ENCODE data around the gene ZDHHC3. TPM values are rescaled to one million over a fixed set of nuclear protein-coding genes. Genes with fewer than 3 reads are reported as not detected.

ZDHHC3 gene
- total RNA-seq, 2 donors from 2014 or later, result 152 to 171 TPM

DNA sequence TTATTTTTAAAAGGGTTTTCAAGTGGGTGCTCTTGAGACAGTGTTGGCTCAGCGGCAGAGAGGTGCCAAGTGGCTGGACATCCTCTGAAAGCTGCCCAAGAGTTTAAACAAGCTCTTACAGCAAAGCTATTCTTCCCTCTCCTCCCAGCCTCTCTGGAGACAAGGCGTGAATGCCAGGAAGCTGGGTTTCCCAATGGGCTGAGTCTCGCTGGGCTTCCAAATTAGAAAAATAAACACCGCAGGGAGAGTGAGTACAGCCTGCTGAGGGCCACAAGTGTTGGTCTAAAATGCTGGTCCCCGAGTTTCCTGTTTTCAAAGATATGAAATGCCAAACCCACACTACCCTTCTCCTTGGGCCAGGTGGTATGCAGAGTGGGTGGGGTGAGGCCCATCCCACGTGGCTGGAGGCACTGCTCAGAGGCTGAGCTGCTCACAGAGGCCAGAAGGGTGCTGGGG is 36.4 kb downstream of the ZDHHC3 start:
- DNase-seq (no peak), ATAC-seq (no peak)
- intact Hi-C loops (cut with DNase I, micrococcal nuclease), result no loop called here

DNA sequence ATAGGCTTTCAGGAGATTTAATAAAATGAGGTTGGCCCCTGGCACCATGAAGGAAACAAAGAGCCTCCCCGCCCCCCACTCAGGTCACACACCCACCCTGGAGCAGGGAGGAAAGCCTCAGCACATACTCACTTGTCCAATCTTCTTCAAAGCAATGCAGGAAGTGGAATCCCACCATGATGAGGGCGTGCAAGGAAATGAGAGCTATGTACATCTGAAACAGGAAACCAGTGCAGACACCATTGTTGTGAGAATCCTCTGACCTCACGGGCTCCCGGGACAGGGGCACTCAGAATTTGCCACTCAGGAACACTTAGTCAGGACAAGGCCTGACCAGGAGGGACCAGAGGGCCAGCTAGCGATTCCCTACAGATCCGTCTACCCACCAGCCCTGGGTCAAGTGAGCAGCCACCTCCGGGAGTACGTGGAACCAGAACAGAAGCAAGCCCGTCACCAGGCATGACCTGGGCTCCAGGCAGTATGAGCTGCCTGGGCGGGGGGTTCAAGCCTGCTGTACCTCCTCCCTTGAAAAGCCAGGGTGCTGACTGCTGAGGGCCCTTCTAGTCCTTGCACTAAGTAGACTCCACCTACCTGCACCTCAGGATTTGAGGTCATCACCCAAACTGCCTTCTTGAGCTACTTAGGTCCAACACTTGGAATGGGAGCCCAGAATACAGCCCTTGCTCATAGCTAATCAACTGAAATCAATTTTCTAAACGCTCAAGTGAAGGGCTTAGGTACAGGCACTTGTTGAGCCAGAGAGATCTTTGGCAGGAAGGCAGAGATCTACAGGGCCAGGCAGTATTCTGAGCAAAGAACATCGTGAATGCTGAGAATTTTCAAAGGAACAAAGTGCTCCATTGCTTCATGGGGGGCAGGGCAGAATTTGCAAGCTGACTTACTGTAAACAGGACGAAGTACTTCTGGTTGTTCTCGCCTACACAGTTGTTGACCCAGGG is 42.7 kb downstream of the ZDHHC3 start:
- no peak for DNase-seq
- no peak for ATAC-seq
- intact Hi-C loops (cut with DNase I, micrococcal nuclease), result no loop called here

DNA sequence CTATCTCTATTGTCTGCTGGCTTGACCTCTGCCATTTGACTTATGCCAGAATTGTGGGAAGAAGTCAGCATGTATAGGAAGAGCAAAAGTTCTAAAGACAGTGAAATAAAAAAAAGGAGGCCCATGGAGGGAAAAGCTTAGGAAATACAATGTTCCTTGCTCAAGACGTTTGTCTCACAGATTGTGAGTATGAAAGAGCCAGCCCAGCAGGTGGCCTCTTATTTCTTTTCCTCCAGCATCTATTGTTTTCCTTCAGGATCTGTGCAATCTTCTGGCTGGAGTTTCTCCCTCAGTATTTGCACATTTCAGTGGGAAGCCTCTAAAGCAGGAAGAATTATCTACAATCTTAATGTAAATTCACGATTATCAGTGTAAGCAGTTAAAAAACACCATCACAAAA is 43.7 kb downstream of the ZDHHC3 start:
- intact Hi-C loops (cut with DNase I, micrococcal nuclease), result no loop called here
- no peak for DNase-seq
- no peak for ATAC-seq

- intact Hi-C loops (cut with DNase I, micrococcal nuclease), result no loop called here
- DNase-seq (no peak), ATAC-seq (no peak)
Observed at GRCh38 chr3:44931791-44932190, 44.2 kb downstream of the ZDHHC3 start.

- intact Hi-C loops (cut with DNase I, micrococcal nuclease), result no loop called here
- DNase-seq (no peak), ATAC-seq (no peak)
Observed at GRCh38 chr3:44930911-44931310, 45.1 kb downstream of the ZDHHC3 start.

DNA sequence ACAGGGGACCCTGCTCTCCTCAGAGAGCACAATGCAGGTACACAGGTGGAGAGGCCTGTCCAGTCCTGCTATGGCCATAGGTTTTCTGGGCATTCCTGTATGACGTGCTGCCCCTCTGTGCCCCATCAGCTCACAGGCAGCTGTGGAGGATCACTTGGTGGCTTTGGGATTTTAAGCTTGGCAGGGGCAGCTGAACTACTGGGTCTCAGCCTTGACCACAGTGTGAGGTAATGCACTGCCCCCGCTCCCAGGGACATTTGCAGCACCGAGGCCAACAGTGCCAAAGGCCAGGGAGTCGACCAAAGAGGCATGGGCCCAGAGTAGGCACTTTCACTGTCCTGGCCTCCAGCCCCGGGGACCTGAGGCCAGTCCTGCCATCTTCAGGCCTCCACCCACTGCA is 46.2 kb downstream of the ZDHHC3 start:
- no peak for ATAC-seq
- no peak for DNase-seq
- intact Hi-C loops (cut with DNase I, micrococcal nuclease), result no loop called here

- intact Hi-C loops (cut with DNase I, micrococcal nuclease), result no loop called here
- ATAC-seq (no peak), DNase-seq (no peak)
Observed at GRCh38 chr3:44927371-44927770, 48.6 kb downstream of the ZDHHC3 start.

DNA sequence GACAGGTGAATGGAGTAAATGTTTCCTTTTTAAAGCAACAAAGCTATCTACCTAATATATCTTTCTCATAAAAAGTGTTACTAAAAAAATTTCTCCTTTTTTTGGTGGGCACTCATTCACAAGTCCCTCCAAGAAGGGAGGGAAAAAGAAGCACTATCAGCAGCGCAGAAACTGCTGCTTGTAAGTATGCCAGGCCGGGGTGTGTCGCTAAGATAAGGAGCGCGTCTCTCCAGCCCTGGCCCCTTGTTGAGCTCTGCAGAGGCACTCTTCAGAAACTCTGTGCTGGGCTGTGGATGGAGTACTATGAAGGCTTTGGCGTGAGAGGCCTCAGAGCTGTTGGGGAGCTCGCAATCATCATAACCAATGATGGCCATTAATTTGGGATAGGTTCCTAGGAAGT is 49.1 kb downstream of the ZDHHC3 start:
- ATAC-seq, result no peak
- no peak for DNase-seq
- intact Hi-C loops (cut with DNase I, micrococcal nuclease), result no loop called here

DNA sequence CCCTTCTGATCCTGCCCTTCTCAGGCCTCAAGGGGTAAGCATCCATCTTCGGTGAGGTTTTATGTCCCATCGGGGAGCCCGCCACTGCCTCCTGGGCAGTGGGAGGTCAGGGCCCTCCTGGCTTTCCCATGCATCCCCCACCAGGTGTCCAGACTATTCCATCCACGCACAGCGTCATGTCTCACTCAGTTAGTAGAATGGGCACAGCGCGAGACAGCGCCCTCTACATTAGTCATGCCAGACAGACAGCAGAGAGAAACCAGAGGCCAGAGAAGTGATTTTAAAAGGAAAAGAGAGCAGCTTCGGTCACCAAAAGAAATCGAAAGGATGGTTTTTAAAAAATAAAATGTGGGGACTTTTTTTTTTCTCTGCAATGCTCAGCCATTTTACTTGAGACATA is 49.8 kb downstream of the ZDHHC3 start:
- DNase-seq (no peak), ATAC-seq (no peak)
- intact Hi-C loops (cut with DNase I, micrococcal nuclease), result no loop called here

GRCh38 chr3:44924457-44925084 is 51.4 kb downstream of the ZDHHC3 start:
- intact Hi-C loops (cut with DNase I, micrococcal nuclease), result no loop called here
- no peak for DNase-seq

GRCh38 chr3:44923632-44924456 is 52.1 kb downstream of the ZDHHC3 start:
- ATAC-seq (no peak), DNase-seq (no peak)
- intact Hi-C loops (cut with DNase I, micrococcal nuclease), result no loop called here

More at GRCh38 chr3:44924457-44925084, 51.4 kb downstream of the ZDHHC3 start:
- no peak for ATAC-seq

- intact Hi-C loops (cut with DNase I, micrococcal nuclease), result no loop called here
- DNase-seq (no peak), ATAC-seq (no peak)
Observed at GRCh38 chr3:44920081-44920480, 55.9 kb downstream of the ZDHHC3 start.

DNA sequence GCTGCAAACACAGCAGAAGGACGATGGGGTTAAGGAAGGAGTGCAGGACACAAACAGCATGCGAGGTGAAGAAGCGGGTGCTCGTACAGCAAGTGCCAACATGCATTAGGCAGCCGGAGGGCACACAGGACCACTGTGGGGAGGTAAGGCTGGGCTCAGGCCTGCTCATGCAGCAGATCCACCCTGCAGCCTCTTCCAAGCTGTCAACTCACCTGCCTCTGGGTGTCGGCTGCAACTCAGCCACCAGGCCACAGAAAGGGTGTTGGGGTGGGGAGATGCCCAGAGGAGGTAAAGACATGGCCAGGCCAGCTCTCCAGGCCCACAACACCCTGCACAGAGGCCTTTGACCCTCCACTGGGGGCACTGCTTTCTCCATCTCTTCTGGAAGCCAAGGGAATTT is 57.4 kb downstream of the ZDHHC3 start:
- ATAC-seq, result no peak
- intact Hi-C loops (cut with DNase I, micrococcal nuclease), result loop anchor here in 1 of 2 donors (10.0 kb wide), 1 partner anchor 384 kb away; no protein-coding TSS in a partner anchor

GRCh38 chr3:44918087-44918486 is 57.9 kb downstream of the ZDHHC3 start:
- no peak for DNase-seq
- intact Hi-C loops (cut with DNase I, micrococcal nuclease), result loop anchor here in 1 of 2 donors (10.0 kb wide), 1 partner anchor 383 kb away; no protein-coding TSS in a partner anchor
- ATAC-seq, result no peak

More for the DNA sequence above, 57.4 kb downstream of the ZDHHC3 start:
- no peak for DNase-seq

- intact Hi-C loops (cut with DNase I, micrococcal nuclease), result loop anchor here in 1 of 2 donors (10.0 kb wide), 1 partner anchor 381 kb away; no protein-coding TSS in a partner anchor
Observed at GRCh38 chr3:44915702-44916438, 60.1 kb downstream of the ZDHHC3 start.

GRCh38 chr3:44914936-44915335 is 61.0 kb downstream of the ZDHHC3 start:
- intact Hi-C loops (cut with DNase I, micrococcal nuclease), result loop anchor here (5.0 to 10.0 kb wide), 2 partner anchors 380 to 383 kb away; no protein-coding TSS in a partner anchor
- DNase-seq, result peak in 1 of 2 donors; percentile 20
- ATAC-seq, result peak; percentile 77

More at GRCh38 chr3:44915702-44916438, 60.1 kb downstream of the ZDHHC3 start:
- ATAC-seq, result peak; percentile 1
- DNase-seq, result no peak

DNA sequence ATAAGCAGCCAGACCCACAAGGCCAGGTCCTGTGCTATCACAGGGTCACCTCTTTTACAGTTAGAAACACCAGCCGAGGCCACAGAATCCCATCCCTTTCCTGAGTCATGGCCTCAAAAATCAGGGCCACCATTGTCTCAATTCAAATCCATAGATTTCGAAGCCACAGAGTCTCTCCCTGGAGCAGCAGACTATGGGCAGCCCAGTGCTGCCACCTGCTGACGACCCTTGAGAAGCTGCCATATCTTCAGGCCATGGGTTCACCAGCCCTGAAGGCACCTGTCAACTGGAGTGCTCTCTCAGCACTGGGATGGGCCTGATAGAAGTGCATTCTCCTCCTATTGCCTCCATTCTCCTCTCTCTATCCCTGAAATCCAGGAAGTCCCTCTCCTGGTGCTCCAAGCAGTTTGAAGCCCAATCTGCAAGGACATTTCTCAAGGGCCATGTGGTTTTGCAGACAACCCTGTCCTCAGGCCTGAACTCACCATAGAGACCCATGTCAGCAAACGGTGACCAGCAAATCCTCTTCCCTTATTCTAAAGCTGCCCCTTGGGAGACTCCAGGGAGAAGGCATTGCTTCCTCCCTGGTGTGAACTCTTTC is 62.0 kb downstream of the ZDHHC3 start:
- peak; percentile 85 for ATAC-seq
- peak; percentile 47 to 80 for DNase-seq
- intact Hi-C loops (cut with DNase I, micrococcal nuclease), result loop anchor here (5.0 to 10.0 kb wide), 2 partner anchors 379 to 382 kb away; no protein-coding TSS in a partner anchor

- intact Hi-C loops (cut with DNase I, micrococcal nuclease), result loop anchor here (5.0 to 10.0 kb wide), 2 partner anchors 376 to 378 kb away; no protein-coding TSS in a partner anchor
- ATAC-seq, result no peak
- DNase-seq, result no peak
Observed at GRCh38 chr3:44910693-44911092, 65.3 kb downstream of the ZDHHC3 start.

All from left colon (tissue), 2 donors.